K562 (cell line): ENCODE data around the gene BOC. TPM values are rescaled to one million over a fixed set of nuclear protein-coding genes. Genes with fewer than 3 reads are reported as not detected.

ENCODE experiments used
- ATAC-seq: fragments of 200-7000 bp; cut with Tn5 transposase; 3 replicates; pipeline ENCODE4 v1.9.1; 2020; ENCODE audit warnings: moderate library complexity
- BruUV-seq: library from RNA; stranded (reverse); fragments of 400-500 nt; replicated peaks from 2 replicates; lab custom pipeline; 2021; lab: Mats Ljungman, UMichigan
- CTCF ChIA-PET: fragments of 300-600 bp; formaldehyde crosslinking; extraction: SDS; loops from one replicate; lab custom pipeline; 2021; ENCODE audit warnings: low intra/inter-chr PET ratio; lab: Yijun Ruan, JAX
- POLR2A ChIA-PET: fragments of 300-600, 350-650 bp; sonication (Branson Sonifier 250); formaldehyde crosslinking; extraction: SDS; loops from one replicate; lab custom pipeline; 2021; ENCODE audit warnings: antibody characterized with exemption, inconsistent platforms; lab: Yijun Ruan, JAX
- DNase-seq, 4 experiments: peaks; one replicate each; pipeline versions ENCODE4 v3.0.0 to v3.0.0-alpha.2; 2011 to 2018; ENCODE audit warnings: low spot score in 3 of 4, mixed read lengths in 3 of 4; ENCODE audit errors: extremely low read depth in 1 of 4
- FAIRE-seq: peaks from 2 replicates; lab custom pipeline; 2011; peaks lifted over from hg19 to GRCh38; lab: Jason Lieb, UNC
- H2AFZ ChIP-seq: 2 replicates; pipeline ENCODE4 v1.6.0; 2011; ENCODE audit warnings: low read depth, low read length, control low read depth, inconsistent platforms
- H3K27ac ChIP-seq: fragments of 200-600 bp; 3 replicates; pipeline ENCODE4 v1.8.0; 2011; ENCODE audit warnings: low read depth, mild to moderate bottlenecking, control low read depth, inconsistent platforms, low read length, moderate library complexity, mixed read lengths; ENCODE audit errors: extremely low read depth
- H3K27me3 ChIP-seq, 2 experiments: fragments of 300-600 bp in 1 of 2; 2 replicates in 1 of 2; 3 replicates in 1 of 2; pipeline versions ENCODE4 v1.6.0 to v1.8.0; 2011; ENCODE audit warnings: inconsistent platforms in 2 of 2, low read length in 2 of 2, mild to moderate bottlenecking in 1 of 2, mixed read lengths in 1 of 2, moderate library complexity in 1 of 2; ENCODE audit not compliant: control insufficient read depth in 2 of 2, insufficient read depth in 2 of 2
- H3K36me3 ChIP-seq: fragments of 300-600 bp; 3 replicates; pipeline ENCODE4 v1.8.0; 2011; ENCODE audit warnings: mild to moderate bottlenecking, low read length, inconsistent platforms; ENCODE audit not compliant: control insufficient read depth, insufficient read depth
- H3K4me1 ChIP-seq, 2 experiments: fragments of 200-600 bp in 1 of 2; replicated peaks in 1 of 2; 2 replicates in 1 of 2; 3 replicates in 1 of 2; pipeline versions ENCODE4 v1.5.1 to v1.8.0; 2011; ENCODE audit warnings: inconsistent platforms in 2 of 2, low read length in 2 of 2, mild to moderate bottlenecking in 1 of 2, mixed read lengths in 1 of 2, moderate library complexity in 1 of 2; ENCODE audit not compliant: control insufficient read depth in 2 of 2, insufficient read depth in 2 of 2
- H3K4me2 ChIP-seq: 2 replicates; pipeline ENCODE4 v1.6.1; 2011; ENCODE audit warnings: low read length, control low read depth, inconsistent platforms, mixed read lengths; ENCODE audit not compliant: insufficient read depth
- H3K4me3 ChIP-seq: fragments of 200-600 bp; sonication (generic), shearing (Covaris generic); 2 replicates; pipeline ENCODE4 v1.5.1; 2016; ENCODE audit warnings: control low read depth, inconsistent platforms
- H3K79me2 ChIP-seq: fragments of 200-600 bp; 3 replicates; pipeline ENCODE4 v1.8.0; 2011; ENCODE audit warnings: low read length, inconsistent platforms; ENCODE audit not compliant: control insufficient read depth, insufficient read depth
- H3K9ac ChIP-seq, 2 experiments: 2 replicates each; pipeline versions ENCODE4 v1.6.0 to v1.6.1; 2011; ENCODE audit warnings: low read depth in 2 of 2, low read length in 2 of 2, control low read depth in 1 of 2, inconsistent platforms in 1 of 2, mild to moderate bottlenecking in 1 of 2, mixed read lengths in 1 of 2; ENCODE audit not compliant: insufficient read depth in 1 of 2
- H3K9me1 ChIP-seq: one replicate; pipeline ENCODE4 v1.6.0; 2011; ENCODE audit warnings: inconsistent platforms, mild to moderate bottlenecking, low read length, moderate library complexity; ENCODE audit not compliant: control insufficient read depth, insufficient read depth
- H3K9me3 ChIP-seq: replicated peaks from 2 replicates; pipeline ENCODE4 v1.5.1; 2011; ENCODE audit warnings: low read depth, low read length, inconsistent platforms; ENCODE audit not compliant: control insufficient read depth, insufficient read depth
- H4K20me1 ChIP-seq: replicated peaks from 2 replicates; pipeline ENCODE4 v1.6.1; 2011; ENCODE audit warnings: low read length, inconsistent platforms, mixed read lengths; ENCODE audit not compliant: control insufficient read depth, insufficient read depth
- DNMT1 ChIP-seq: fragments of 450-650 bp; IDR thresholded peaks from 2 replicates; pipeline ENCODE4 v1.6.1; 2016; ENCODE audit warnings: antibody characterized with exemption, mild to moderate bottlenecking
- EP400 ChIP-seq: fragments of 450-650 bp; IDR thresholded peaks from 2 replicates; pipeline ENCODE4 v1.6.1; 2017; ENCODE audit warnings: antibody characterized with exemption, mild to moderate bottlenecking, moderate library complexity
- HNRNPH1 ChIP-seq: fragments of 200-400 bp; formaldehyde crosslinking; optimal IDR thresholded peaks from 2 replicates; pipeline ENCODE3; 2017; ENCODE audit warnings: low read depth, mild to moderate bottlenecking, low read length, moderate library complexity
- JUNB ChIP-seq: fragments of 450-650 bp; formaldehyde crosslinking; conservative IDR thresholded peaks from 2 replicates; pipeline ENCODE4 v1.4.0; 2020; ENCODE audit warnings: mild to moderate bottlenecking
- L3MBTL2 ChIP-seq: fragments of 450-650 bp; IDR thresholded peaks from 2 replicates; pipeline ENCODE4 v1.6.1; 2016; ENCODE audit warnings: mild to moderate bottlenecking, moderate library complexity
- MEF2A ChIP-seq: IDR thresholded peaks from 2 replicates; pipeline ENCODE4 v1.6.1; 2011; ENCODE audit warnings: low read depth, mild to moderate bottlenecking, low read length, moderate library complexity; ENCODE audit not compliant: control insufficient read depth
- NR1H2 ChIP-seq: sonication (generic); formaldehyde crosslinking; IDR thresholded peaks from 2 replicates; pipeline ENCODE4 v1.4.0; 2020; ENCODE audit warnings: mild to moderate bottlenecking, missing genetic modification reagents
- PRPF4 ChIP-seq: fragments of 200-400 bp; formaldehyde crosslinking; IDR thresholded peaks from one replicate; pipeline ENCODE4 v1.6.1; 2017; ENCODE audit warnings: low read length, low read depth, mild to moderate bottlenecking; ENCODE audit not compliant: insufficient read depth, poor library complexity, severe bottlenecking
- PTRF ChIP-seq: fragments of 450-650 bp; IDR thresholded peaks from 2 replicates; pipeline ENCODE4 v1.6.1; 2016; ENCODE audit warnings: mild to moderate bottlenecking, missing genetic modification characterization, missing compliant biosample characterization
- TEAD2 ChIP-seq: fragments of 450-650 bp; IDR thresholded peaks from 2 replicates; pipeline ENCODE4 v1.6.1; 2016; ENCODE audit warnings: missing genetic modification characterization, control low read depth, missing compliant biosample characterization
- ZNF551 ChIP-seq: fragments of 250-450 bp; sonication (Bioruptor Pico); IDR thresholded peaks from 2 replicates; pipeline ENCODE4 v1.5.0; 2021; ENCODE audit warnings: mild to moderate bottlenecking, moderate library complexity
- ZNF717 ChIP-seq: fragments of 250-450 bp; sonication (Bioruptor Pico); IDR thresholded peaks from 2 replicates; pipeline ENCODE4 v1.5.0; 2021
- WGBS: fragments of 100-300 bp; shearing (Covaris generic); methylation state at CpG from one replicate; pipeline ENCODE4 v1.1.6; 2016; ENCODE audit warnings: low coverage, mixed read lengths; ENCODE audit not compliant: insufficient coverage; ENCODE audit errors: missing lambda C conversion rate; 5-methylcytosine and 5-hydroxymethylcytosine counted together
- in situ Hi-C: fragments of 300-500 bp; cut with MboI; formaldehyde crosslinking; loops from 4 replicates; pipeline ENCODE4 v1.15.0; 2018; ENCODE audit warnings: inconsistent platforms, mixed read lengths
- intact Hi-C: fragments of 100-400 bp; cut with micrococcal nuclease; formaldehyde crosslinking; loops from 2 replicates; pipeline ENCODE4 v1.14.2; 2022
- polyA plus RNA-seq, 8 experiments: library from polyadenylated mRNA; depleted of rRNA in 4 of 8; stranded (reverse) in 5 of 8; unstranded in 3 of 8; fragments of >200 nt; fragmentation: Nextera tagmentation in 2 of 8; fragmentation: Illumina TruSeq in 1 of 8; extraction: Ambion mirVana in 2 of 8; extraction: Trizol in 1 of 8; gene quantifications; 2 replicates each; pipeline versions ENCODE4 v1.2.1 to v1.2.3, GENCODE V29; 2011 to 2014; ENCODE audit warnings: inconsistent platforms in 1 of 8, missing spikeins in 1 of 8
- total RNA-seq, 7 experiments: library from RNA; depleted of rRNA in 6 of 7; stranded (reverse); fragments of >200 nt in 6 of 7; fragmentation: Illumina TruSeq in 2 of 7; extraction: Trizol in 2 of 7; gene quantifications; 2 replicates each; pipeline versions ENCODE4 v1.2.1 to v1.2.3, GENCODE V29; 2011 to 2021; ENCODE audit warnings: low replicate concordance in 1 of 7
- TF ChIP-seq, protein P1 (sequence below): IDR thresholded peaks from 3 replicates; pipeline ENCODE4 v1.6.1; 2011; ENCODE audit warnings: borderline replicate concordance, mild to moderate bottlenecking; ENCODE audit not compliant: insufficient read length, insufficient read depth
- TF ChIP-seq, protein P2 (sequence below): fragments of 450-650 bp; formaldehyde crosslinking; IDR thresholded peaks from 2 replicates; pipeline ENCODE4 v1.4.0; 2020; ENCODE audit warnings: mild to moderate bottlenecking, mixed read lengths
- TF ChIP-seq, protein P3 (sequence below): fragments of 250-450 bp; sonication (Bioruptor Pico); IDR thresholded peaks from 2 replicates; pipeline ENCODE4 v1.4.0; 2020; ENCODE audit warnings: mild to moderate bottlenecking

Gene BOC
- total and polyA plus RNA-seq, 9 of the 15 experiments (the other 6 are each of a cell fraction or from before 2014, with no cell fraction given) = not detected

DNA sequence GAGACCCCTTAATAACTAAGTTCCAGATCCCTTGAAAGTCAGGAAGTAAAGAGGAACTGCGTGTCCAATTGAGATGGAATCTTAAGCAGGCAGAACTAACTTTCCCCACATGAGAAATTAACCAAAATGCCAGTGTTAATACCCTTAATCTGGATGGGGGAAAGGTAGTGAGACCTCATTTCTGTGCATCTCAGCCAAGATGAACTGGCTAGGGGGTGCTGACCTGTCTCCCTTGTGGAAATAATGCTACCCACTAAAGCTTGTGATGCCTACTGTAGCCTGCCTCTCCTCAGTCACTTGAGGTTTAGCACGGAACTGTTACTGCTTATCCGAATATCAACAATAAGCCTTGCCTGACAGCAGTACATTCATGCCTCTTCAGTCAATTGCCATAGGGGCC, 15.1 kb downstream of the BOC start (continued):
- TF ChIP-seq, protein P1, sequence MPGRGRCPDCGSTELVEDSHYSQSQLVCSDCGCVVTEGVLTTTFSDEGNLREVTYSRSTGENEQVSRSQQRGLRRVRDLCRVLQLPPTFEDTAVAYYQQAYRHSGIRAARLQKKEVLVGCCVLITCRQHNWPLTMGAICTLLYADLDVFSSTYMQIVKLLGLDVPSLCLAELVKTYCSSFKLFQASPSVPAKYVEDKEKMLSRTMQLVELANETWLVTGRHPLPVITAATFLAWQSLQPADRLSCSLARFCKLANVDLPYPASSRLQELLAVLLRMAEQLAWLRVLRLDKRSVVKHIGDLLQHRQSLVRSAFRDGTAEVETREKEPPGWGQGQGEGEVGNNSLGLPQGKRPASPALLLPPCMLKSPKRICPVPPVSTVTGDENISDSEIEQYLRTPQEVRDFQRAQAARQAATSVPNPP = no peak
- TF ChIP-seq, protein P2, sequence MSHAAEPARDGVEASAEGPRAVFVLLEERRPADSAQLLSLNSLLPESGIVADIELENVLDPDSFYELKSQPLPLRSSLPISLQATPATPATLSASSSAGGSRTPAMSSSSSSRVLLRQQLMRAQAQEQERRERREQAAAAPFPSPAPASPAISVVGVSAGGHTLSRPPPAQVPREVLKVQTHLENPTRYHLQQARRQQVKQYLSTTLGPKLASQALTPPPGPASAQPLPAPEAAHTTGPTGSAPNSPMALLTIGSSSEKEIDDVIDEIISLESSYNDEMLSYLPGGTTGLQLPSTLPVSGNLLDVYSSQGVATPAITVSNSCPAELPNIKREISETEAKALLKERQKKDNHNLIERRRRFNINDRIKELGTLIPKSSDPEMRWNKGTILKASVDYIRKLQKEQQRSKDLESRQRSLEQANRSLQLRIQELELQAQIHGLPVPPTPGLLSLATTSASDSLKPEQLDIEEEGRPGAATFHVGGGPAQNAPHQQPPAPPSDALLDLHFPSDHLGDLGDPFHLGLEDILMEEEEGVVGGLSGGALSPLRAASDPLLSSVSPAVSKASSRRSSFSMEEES (CRISPR knock-in tag) = no peak
- TF ChIP-seq EP400 = no peak
- TF ChIP-seq JUNB = no peak

DNA sequence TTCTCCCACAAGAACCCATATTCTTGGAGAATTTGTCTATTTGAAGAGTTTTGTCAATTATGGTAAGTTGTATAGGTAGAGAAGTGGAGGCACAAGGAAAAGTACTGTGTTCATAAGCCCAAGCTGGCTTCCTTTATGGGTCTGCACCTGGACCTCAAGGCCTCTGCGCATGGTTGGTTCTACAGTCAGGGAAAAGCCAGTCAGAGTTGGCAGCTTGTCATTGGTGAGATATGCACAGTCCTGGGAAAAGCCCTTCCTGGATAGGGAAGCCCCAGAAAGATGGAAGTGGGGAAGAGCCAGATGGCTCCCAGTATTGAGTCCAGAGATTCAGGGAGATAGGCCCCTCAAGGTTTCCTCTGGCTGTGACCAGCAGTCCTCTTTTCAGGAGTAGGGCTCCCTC, 15.8 kb downstream of the BOC start:
- H3K79me2 ChIP-seq = no peaks in the 10 kb centered on the region
- DNase-seq (no peak), ATAC-seq (no peak), FAIRE-seq (no peak)
- in situ Hi-C loops = no loop called here
- BruUV-seq = no TSS peak
- no peaks in the 10 kb centered on the region; a peak in 1 of 5 replicates for H3K4me1 ChIP-seq
- intact Hi-C loops = no loop called here
- peaks cover 3 to 25% of the 10 kb centered on the region in 2 experiments; a peak in 3 of 5 replicates for H3K27me3 ChIP-seq
- no peak overlapping the region for H3K4me2 ChIP-seq
- H3K4me3 ChIP-seq = no peak overlapping the region
- POLR2A ChIA-PET = no interaction called here
- no peaks in the 10 kb centered on the region for H3K9me3 ChIP-seq
- TF ChIP-seq ZNF717 (CRISPR knock-in tag) (no peak), L3MBTL2 (no peak), TEAD2 (no peak), HNRNPH1 (no peak), PTRF (tag) (no peak), ZNF551 (CRISPR knock-in tag) (no peak), MEF2A (no peak), NR1H2 (CRISPR knock-in tag) (no peak), DNMT1 (no peak), PRPF4 (no peak)
- TF ChIP-seq, protein P3, sequence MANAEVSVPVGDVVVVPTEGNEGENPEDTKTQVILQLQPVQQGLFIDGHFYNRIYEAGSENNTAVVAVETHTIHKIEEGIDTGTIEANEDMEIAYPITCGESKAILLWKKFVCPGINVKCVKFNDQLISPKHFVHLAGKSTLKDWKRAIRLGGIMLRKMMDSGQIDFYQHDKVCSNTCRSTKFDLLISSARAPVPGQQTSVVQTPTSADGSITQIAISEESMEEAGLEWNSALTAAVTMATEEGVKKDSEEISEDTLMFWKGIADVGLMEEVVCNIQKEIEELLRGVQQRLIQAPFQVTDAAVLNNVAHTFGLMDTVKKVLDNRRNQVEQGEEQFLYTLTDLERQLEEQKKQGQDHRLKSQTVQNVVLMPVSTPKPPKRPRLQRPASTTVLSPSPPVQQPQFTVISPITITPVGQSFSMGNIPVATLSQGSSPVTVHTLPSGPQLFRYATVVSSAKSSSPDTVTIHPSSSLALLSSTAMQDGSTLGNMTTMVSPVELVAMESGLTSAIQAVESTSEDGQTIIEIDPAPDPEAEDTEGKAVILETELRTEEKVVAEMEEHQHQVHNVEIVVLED (CRISPR knock-in tag) = no peak
- no peak overlapping the region for H3K27ac ChIP-seq
- H3K9ac ChIP-seq = no peak overlapping the region
- no peaks in the 10 kb centered on the region for H3K9me1 ChIP-seq
- CTCF ChIA-PET = no interaction called here
- H2AFZ ChIP-seq = no peak overlapping the region
- H3K36me3 ChIP-seq = no peaks in the 10 kb centered on the region
- no peaks in the 10 kb centered on the region for H4K20me1 ChIP-seq
- WGBS = 0% methylated on average over 1 of the region's 1 CpG
